ENCODE results near the gene INPP5A.
"Not testable (repeated sequence)": the region's sequence is repeated elsewhere in the genome, so short reads cannot be mapped to it uniquely, and the experiment has no call there.

The INPP5A gene

DNA sequence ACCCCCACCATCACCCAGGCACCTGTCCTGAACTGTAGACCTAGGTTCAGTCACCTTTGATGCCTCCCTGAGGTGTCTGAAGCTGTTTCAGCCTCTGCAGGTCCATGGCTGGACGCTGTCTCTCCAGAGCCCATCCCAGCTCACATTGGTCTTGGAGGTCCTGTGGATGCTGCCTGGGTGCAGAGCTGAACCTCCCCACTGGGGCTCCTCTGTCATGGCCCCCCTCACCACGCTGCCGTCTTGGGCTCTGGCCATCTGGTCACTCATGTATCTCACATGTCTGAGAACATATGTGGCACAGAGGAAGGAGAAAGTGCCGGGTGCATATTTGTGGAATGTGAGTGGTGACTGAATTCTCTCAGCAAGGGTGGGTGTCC is 139.5 kb downstream of the INPP5A start:
- no peak for DNase-seq (ENCODE audit: low spot score)

DNA sequence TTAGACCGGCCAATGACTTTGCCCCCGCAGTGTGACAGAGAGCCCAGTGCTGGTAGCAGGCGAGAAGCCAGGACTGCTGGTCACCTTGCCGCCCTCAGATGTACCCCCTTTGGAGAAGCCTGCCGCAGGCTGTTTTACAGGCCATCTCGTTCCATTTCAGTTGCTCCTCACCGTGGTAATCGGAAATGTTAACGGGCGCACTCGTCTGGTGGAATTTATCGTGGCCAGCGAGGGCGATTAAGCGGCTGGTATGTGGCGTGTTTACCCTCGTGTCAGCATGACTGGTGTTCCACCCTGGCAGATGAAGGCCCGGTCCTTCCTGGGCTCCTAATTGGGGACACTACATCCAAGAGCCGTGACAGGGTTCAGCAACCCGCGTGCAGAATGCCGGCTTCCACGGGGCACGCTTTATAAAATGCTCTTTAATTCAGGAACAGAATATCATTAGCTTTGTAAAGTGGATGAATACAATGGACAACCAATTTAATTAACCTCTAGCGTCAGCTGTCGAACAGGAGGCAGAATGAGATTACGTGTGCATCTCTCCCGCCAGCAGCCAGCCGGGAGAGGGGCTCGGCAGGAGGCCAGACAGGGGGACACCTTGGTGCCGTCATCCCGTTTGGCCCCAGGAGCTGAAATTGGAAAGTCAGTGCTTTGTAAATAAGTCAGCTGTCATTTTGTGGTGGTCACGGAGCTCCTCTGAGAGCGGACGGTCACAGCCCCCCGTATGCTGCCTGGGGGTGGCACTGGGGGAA is 140.1 kb downstream of the INPP5A start:
- no peak for DNase-seq (ENCODE audit: low spot score)

GRCh38 chr10:132678436-132679216 is 141.0 kb downstream of the INPP5A start:
- DNase-seq (ENCODE audit: low spot score) = no peak

GRCh38 chr10:132679217-132679595 is 141.6 kb downstream of the INPP5A start:
- DNase-seq (ENCODE audit: low spot score) = no peak

GRCh38 chr10:132679640-132680039 is 142.1 kb downstream of the INPP5A start:
- no peak for DNase-seq (ENCODE audit: low spot score)

DNA sequence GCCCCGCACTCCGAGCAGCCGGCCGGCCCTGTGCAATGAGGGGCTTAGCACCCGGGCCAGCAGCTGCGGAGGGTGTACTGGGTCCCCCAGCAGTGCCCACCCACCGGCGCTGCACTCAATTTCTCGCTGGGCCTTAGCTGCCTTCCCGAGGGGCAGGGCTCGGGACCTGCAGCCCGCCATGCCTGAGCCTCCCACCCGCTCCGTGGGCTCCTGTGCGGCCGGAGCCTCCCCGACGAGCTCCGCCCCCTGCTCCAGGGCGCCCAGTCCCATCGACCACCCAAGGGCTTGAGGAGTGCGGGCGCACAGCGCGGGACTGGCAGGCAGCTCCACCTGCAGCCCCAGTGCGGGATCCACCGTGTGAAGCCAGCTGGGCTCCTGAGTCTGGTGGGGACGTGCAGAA is 143.2 kb downstream of the INPP5A start:
- DNase-seq (ENCODE audit: low spot score) = not testable (repeated sequence)

DNA sequence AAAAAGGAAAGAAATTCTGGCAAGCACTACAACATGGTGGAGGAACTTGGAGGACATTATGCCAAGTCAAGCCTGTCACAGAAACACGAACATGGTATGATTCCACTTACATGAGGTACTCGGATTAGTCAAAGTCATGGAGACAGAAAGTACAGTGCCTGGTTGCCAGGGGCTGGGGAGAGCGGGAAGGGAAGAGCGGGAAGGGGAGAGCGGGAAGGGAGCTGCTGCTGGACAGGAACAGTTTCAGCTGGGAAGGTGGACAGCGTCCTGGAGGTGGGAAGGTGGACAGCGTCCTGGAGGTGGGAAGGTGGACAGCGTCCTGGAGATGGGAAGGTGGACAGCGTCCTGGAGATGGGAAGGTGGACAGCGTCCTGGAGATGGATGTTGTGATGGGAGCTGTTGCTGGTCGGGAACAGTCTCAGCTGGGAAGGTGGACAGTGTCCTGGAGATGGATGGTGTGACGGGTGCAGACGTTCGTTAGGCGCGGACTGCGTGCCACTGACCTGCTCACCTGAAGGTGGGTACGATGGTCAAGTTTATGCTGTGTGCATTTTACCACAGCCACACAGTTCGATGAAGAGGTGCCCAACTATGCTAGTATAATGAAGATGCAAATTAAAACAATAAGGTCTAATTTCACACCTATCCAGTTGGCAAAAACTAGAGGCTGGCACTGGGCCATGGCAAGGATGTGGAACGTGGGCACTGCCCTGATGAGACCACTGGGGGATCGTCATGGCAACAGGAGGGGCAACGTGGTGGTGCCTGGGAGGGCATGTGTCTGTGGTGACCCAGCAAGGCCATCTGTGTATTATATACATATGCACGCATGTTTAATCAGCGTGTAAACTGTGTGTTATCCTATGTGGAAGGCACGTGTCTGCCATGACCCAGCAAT is 144.5 kb downstream of the INPP5A start:
- DNase-seq (ENCODE audit: low spot score) = no peak

DNA sequence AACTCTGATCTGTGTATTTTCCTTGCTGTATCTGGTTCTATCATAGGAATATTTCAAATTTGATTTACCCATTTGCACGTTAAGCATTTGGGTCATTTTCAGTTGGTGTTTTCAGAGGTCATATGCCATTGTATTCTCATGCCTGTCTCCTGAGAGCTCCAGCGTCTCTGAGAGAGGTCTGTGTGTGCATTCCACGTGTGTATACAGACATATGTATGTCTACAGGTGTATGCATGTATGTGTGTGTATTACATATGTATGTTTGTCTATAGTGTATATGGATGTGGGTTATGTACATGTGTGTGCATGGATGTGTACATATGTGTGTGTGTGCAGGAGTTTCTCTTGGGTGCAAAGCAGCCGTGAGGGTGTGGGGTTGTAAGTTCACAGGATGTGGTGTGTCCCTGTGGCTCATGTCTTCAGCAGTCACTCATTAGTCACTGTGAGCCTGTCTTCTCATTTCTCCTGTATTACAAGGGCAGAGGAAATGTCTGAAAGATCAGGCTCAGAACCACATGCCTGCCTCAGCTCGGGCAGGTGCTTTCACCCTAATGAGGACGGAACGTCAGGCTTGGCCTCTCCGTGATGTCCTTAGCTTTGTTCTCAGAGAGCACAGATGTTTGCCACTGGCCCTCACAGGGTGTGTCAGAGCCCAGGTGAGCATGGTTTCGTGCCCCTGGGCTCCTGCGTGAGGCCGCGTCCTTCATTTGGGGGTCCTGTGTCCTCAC is 146.7 kb downstream of the INPP5A start:
- DNase-seq (ENCODE audit: low spot score) = no peak

GRCh38 chr10:132685101-132685891 is 147.7 kb downstream of the INPP5A start:
- peak; percentile 62 for DNase-seq (ENCODE audit: low spot score)

- DNase-seq (ENCODE audit: low spot score) = no peak
These were observed 148.5 kb downstream of the INPP5A start for GRCh38 chr10:132685921-132686680.

DNA sequence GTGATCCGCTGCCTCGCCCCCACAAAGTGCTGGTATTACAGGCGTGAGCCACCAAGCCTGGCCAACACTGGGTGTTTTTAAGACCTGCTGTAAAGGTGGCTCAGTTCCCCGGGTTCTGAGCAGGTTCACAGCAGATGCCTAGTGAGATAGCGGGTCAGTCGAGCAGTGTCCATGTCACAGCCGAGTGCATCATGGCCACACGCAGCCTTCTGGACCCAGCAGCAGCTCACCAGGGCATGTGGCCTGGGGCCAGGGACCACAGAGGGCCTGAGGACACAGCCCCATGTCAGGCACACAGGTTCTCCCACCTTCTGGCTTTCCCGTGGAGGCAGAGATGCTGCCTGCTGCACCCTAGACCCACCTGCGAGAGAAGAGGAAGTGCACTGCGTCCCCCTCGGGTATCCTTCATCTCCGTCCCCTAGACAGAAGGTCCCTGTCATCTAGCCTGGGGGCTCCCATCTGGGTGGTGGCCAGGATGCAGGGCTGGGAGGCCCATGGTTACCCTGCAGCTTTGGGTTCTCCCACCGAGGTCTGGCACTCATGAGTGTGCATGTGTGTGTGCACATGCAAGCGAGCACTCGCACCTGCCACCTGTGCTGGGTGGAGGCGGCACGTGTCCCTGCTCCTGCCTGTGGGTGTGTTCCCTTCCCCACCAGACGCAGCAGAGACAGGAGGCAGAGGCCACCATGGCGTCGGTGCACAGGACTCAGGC is 149.8 kb downstream of the INPP5A start:
- DNase-seq (ENCODE audit: low spot score) = no peak

DNA sequence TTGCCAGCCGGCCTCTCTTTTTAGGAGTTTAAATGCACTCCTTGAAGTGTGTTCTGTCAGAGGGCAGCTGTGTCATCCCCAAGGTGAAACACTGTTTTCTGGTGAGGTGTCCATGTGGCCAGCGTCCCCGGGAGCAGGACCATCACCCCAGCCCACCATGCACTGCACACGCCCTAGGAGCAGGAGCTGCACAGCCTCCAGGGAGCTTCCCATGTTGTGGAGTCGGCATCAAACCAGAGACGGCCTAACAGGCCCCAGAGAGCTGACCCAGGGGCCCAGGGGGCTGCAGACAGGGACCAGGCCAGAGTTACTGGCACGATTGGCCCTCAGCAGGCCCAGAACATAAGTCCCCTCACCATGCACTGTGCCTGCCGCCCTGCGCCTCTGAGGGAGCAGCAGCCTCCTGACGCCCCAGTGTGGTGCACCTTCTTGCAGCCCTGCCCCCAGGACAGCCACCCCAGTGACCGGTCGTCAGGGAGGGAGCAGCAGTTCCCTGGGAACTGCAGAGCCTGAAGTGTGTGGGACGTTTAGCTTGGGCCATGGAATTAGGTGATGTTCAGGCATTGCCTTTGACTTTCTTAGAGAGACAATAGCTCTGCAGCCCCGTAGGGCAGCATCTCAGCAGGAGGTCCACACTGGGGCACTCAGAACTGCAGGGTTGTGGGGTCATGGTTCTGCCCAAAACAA is 150.4 kb downstream of the INPP5A start:
- DNase-seq (ENCODE audit: low spot score) = no peak

DNA sequence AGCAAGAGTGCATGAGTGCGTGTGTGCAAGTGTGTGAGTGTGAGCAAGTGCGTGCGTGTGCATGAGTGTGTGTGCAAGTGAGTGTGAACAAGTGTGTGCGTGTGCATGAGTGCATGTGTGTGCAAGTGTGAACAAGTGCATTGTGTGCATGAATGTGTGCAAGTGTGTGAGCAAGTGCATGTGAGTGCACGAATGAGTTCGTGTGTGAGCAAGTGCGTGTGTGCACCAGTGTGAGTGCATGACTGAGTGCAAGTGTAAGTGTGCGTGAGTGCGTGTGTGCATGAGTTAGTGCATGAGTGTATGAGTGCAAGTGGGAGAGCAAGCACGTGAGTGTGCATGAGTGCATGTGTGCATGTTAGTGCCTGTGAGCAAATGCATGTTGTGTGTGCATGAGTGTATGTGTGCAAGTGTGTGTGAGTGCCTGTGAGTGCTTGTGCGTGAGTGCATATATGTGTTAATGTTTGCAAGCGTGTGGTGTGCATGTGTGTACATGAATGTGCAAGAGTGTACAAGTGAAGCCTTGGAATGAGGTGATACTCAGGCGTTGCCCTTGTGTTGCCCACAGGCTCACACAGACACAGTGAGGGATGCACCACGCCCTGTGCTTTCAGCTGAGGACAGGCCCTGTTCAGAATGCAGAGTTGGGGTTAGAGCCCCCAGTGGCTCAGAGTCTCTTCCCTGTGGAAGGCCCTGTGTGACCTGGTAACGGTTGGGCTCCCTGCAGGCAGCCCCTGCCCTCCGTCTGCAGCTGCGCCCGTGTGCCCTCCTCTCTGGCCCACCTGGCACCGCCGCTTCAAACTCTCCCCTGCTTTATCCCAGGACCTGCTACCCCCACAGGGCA is 151.2 kb downstream of the INPP5A start:
- DNase-seq (ENCODE audit: low spot score) = no peak

DNA sequence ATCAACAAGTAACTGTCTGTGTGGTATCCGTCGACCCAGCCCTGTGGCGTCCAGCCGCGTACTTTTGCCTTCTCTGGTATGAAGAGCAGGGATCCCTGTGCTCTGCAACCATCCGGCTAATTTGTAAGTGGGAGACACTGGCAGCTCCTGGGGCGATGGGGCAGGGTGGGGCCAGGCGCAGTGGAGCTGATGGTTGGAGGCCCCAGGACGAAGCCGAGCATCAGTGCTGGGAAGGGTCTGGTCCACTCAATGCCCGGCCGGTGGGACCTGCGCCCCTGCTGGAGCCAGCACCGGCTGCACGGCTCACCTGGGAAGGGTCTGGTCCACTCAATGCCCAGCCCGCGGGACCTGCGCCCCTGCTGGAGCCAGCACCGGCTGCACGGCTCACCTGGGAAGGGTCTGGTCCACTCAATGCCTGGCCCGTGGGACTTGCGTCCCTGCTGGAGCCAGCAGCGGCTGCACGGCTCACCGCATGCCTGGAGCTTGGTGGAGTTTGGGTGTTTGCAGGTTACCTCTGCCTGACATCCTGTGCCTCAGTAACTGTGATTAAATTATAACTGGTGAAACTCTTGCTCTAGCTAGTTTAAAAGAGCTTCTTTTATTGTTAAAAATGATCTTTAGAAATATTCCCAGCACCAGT is 152.3 kb downstream of the INPP5A start:
- DNase-seq (ENCODE audit: low spot score) = no peak

DNA sequence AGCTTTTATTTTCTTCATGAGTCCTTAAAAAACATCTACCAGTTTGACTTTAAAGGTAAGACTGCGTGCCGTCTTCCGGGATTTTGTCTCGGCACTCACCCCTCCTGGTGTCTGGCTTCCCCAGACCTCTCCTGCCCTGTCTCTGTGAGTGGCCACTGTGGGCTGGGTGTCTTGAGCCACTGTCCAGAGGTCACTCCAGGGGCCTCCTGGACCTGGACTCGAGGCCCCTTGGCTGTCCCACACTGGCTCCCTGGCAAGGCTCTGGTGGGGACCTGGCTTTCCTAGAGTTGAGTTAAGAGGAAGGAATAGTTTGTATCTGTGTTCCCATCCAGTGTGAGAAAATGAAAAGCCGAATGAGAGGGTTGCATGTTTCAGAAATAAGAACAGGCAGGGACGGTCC is 152.8 kb downstream of the INPP5A start:
- no peak for DNase-seq (ENCODE audit: low spot score)

DNA sequence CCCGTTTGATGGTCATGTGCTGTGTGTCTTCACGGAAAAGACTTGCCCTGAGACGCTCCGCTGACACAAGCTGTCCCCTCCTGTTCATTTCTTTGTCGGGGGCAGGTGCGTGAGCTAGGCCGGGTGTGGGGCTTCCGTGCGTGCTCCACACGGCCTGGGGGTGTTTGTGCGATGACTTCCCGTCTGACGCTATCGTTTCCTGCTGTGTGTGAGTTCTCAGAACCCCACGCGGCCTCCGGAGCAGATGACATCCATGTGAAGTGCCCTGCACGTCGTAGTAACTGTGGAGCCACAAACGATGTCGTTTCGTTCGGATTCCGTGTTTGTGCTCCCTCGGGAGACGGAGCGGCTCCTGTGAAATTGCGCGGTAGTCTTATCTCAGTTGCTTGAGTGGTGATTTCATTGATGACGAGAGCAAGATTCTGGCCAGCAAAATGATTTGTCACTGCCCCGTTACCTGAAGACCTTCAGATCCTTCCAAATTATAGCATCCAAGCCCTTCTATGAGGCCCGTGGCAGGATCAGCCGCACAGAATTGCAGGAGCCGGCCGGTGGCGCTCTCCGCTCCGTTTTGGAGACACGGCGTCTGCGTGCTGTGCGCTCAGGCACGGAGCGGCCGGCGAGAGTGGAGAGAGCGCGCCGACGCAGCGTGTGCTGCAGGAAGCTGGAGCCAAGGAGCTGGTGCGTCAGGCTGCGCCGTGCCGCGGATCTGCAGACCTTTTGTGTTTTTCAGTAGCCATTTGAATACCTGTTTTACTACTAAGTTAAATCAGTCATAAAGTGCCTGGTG is 153.4 kb downstream of the INPP5A start:
- no peak for DNase-seq (ENCODE audit: low spot score)

DNA sequence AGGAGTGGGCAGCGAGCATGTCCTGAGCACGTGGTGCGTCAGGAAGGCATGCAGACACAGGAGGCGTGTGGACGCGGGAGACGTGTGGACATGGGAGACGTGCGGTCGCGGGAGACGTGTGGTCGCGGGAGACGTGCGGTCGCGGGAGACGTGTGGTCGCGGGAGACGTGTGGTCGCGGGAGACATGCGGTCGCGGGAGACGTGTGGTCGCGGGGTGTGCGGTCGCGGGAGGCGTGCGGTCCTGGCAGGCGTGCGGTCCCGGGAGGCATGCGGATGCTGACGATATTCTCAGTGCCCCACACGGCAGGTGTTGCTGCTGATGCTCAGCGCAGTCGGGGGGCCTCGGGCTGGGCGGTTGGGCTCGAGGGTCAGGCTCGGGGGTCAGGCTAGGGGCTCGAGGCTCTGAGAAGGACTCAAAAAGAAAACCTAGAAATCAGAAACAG is 154.1 kb downstream of the INPP5A start:
- no peak for DNase-seq (ENCODE audit: low spot score)

Measured in COLO829 (cell line).